H9 (cell line): ENCODE measurements around the gene CIB4. TPM values are rescaled to one million over a fixed set of nuclear protein-coding genes. Genes with fewer than 3 reads are reported as not detected.

Experiments
- DNase-seq: peaks from one replicate; pipeline ENCODE4 v3.0.0-alpha.2; 2017
- H2AFZ ChIP-seq: one replicate; pipeline ENCODE4 v1.6.1; 2013; ENCODE audit warnings: mild to moderate bottlenecking, low read length, control low read depth, moderate library complexity
- H2AK5ac ChIP-seq: 2 replicates; pipeline ENCODE4 v1.6.1; 2013; ENCODE audit warnings: low read length, control low read depth, mixed read lengths; ENCODE audit not compliant: insufficient read length
- H2BK120ac ChIP-seq: one replicate; pipeline ENCODE4 v1.6.1; 2013; ENCODE audit warnings: low read depth, mild to moderate bottlenecking, low read length, control low read depth, inconsistent platforms; ENCODE audit not compliant: poor library complexity, severe bottlenecking
- H2BK12ac ChIP-seq: 2 replicates; pipeline ENCODE4 v1.6.1; 2013; ENCODE audit warnings: low read length, control low read depth, mixed read lengths, low read depth; ENCODE audit not compliant: insufficient read length
- H2BK15ac ChIP-seq: 2 replicates; pipeline ENCODE4 v1.6.1; 2013; ENCODE audit warnings: low read depth, low read length, control low read depth
- H2BK20ac ChIP-seq: one replicate; pipeline ENCODE4 v1.6.1; 2013; ENCODE audit warnings: low read depth, mild to moderate bottlenecking, low read length, control low read depth, inconsistent platforms; ENCODE audit not compliant: poor library complexity, severe bottlenecking
- H2BK5ac ChIP-seq: 2 replicates; pipeline ENCODE4 v1.6.1; 2013; ENCODE audit warnings: low read length, control low read depth, mixed read lengths; ENCODE audit not compliant: insufficient read length
- H3K14ac ChIP-seq: 2 replicates; pipeline ENCODE4 v1.6.1; 2013; ENCODE audit warnings: low read length, control low read depth; ENCODE audit not compliant: insufficient read depth
- H3K18ac ChIP-seq: 2 replicates; pipeline ENCODE4 v1.6.1; 2013; ENCODE audit warnings: low read depth, mild to moderate bottlenecking, mixed read lengths, low read length, control low read depth; ENCODE audit not compliant: insufficient read length
- H3K23ac ChIP-seq: 2 replicates; pipeline ENCODE4 v1.6.1; 2013; ENCODE audit warnings: low read length, control low read depth, mixed read lengths, low read depth; ENCODE audit not compliant: insufficient read length
- H3K23me2 ChIP-seq: 2 replicates; pipeline ENCODE4 v1.6.1; 2013; ENCODE audit warnings: low read depth, mild to moderate bottlenecking, mixed read lengths, low read length, control low read depth; ENCODE audit not compliant: insufficient read length, poor library complexity, severe bottlenecking
- H3K27ac ChIP-seq: 2 replicates; pipeline ENCODE4 v1.5.1; 2013; ENCODE audit warnings: low read length, control low read depth, mixed read lengths, low read depth; ENCODE audit not compliant: insufficient read length
- H3K27me3 ChIP-seq: 2 replicates; pipeline ENCODE4 v1.6.1; 2013; ENCODE audit warnings: low read length, control low read depth, inconsistent platforms; ENCODE audit not compliant: insufficient read depth
- H3K4ac ChIP-seq: 2 replicates; pipeline ENCODE4 v1.6.1; 2013; ENCODE audit warnings: low read depth, mild to moderate bottlenecking, control low read depth, inconsistent platforms, low read length, moderate library complexity
- H3K4me1 ChIP-seq: 2 replicates; pipeline ENCODE4 v1.6.1; 2013; ENCODE audit warnings: low read length, control low read depth, inconsistent platforms; ENCODE audit not compliant: insufficient read depth
- H3K4me2 ChIP-seq: 2 replicates; pipeline ENCODE4 v1.6.1; 2013; ENCODE audit warnings: low read length, control low read depth, mixed read lengths; ENCODE audit not compliant: insufficient read length, insufficient read depth
- H3K56ac ChIP-seq: 2 replicates; pipeline ENCODE4 v1.6.1; 2013; ENCODE audit warnings: low read depth, mild to moderate bottlenecking, mixed read lengths, low read length, control low read depth; ENCODE audit not compliant: insufficient read length
- H3K79me1 ChIP-seq: 2 replicates; pipeline ENCODE4 v1.6.1; 2013; ENCODE audit warnings: low read depth, mild to moderate bottlenecking, moderate library complexity, low read length, control low read depth, inconsistent platforms; ENCODE audit not compliant: insufficient read depth, poor library complexity, severe bottlenecking
- H3K79me2 ChIP-seq: 2 replicates; pipeline ENCODE4 v1.6.1; 2013; ENCODE audit warnings: low read length, control low read depth, inconsistent platforms; ENCODE audit not compliant: insufficient read depth
- H3K9ac ChIP-seq: 2 replicates; pipeline ENCODE4 v1.6.1; 2013; ENCODE audit warnings: low read length, control low read depth, mixed read lengths; ENCODE audit not compliant: insufficient read length; ENCODE audit errors: extremely low read depth
- H3K9me3 ChIP-seq: one replicate; pipeline ENCODE4 v1.6.1; 2013; ENCODE audit warnings: low read depth, low read length, inconsistent platforms; ENCODE audit not compliant: control insufficient read depth
- H3T11ph ChIP-seq: one replicate; pipeline ENCODE4 v1.6.1; 2013; ENCODE audit warnings: mild to moderate bottlenecking, low read length, control low read depth, inconsistent platforms
- H4K20me1 ChIP-seq: one replicate; pipeline ENCODE4 v1.6.1; 2013; ENCODE audit not compliant: control insufficient read depth, insufficient read length, insufficient read depth
- H4K5ac ChIP-seq: 2 replicates; pipeline ENCODE4 v1.6.1; 2013; ENCODE audit warnings: low read depth, mild to moderate bottlenecking, mixed read lengths, low read length, control low read depth; ENCODE audit not compliant: insufficient read length
- H4K8ac ChIP-seq: replicated peaks from 2 replicates; pipeline ENCODE4 v1.6.1; 2013; ENCODE audit warnings: low read length, control low read depth, mixed read lengths, low read depth; ENCODE audit not compliant: insufficient read length
- H4K91ac ChIP-seq: 2 replicates; pipeline ENCODE4 v1.6.1; 2013; ENCODE audit warnings: low read depth, mild to moderate bottlenecking, moderate library complexity, mixed read lengths, low read length, control low read depth; ENCODE audit not compliant: insufficient read length
- H3K27ac Mint-ChIP-seq, 3 experiments: 2 replicates in 2 of 3; 3 replicates in 1 of 3; pipeline ENCODE4 v1.8.0; 2020 to 2021; ENCODE audit warnings: mixed read lengths in 3 of 3, mild to moderate bottlenecking in 1 of 3, moderate library complexity in 1 of 3
- H3K27me3 Mint-ChIP-seq: 2 replicates; pipeline ENCODE4 v1.8.0; 2021; ENCODE audit warnings: low read depth, mild to moderate bottlenecking, moderate library complexity, mixed read lengths
- H3K36me3 Mint-ChIP-seq, 3 experiments: 2 replicates in 2 of 3; 3 replicates in 1 of 3; pipeline ENCODE4 v1.8.0; 2020 to 2021; ENCODE audit warnings: low read depth in 3 of 3, mixed read lengths in 3 of 3; ENCODE audit not compliant: insufficient read depth in 1 of 3
- H3K4me1 Mint-ChIP-seq, 2 experiments: 2 replicates each; pipeline ENCODE4 v1.8.0; 2020; ENCODE audit warnings: mixed read lengths in 2 of 2
- H3K4me3 Mint-ChIP-seq, 2 experiments: 2 replicates in 1 of 2; 3 replicates in 1 of 2; pipeline ENCODE4 v1.8.0; 2020 to 2021; ENCODE audit warnings: mild to moderate bottlenecking in 2 of 2, mixed read lengths in 2 of 2, moderate library complexity in 1 of 2
- H3K9me3 Mint-ChIP-seq, 2 experiments: 2 replicates in 1 of 2; 3 replicates in 1 of 2; pipeline ENCODE4 v1.8.0; 2020; ENCODE audit warnings: mild to moderate bottlenecking in 2 of 2, mixed read lengths in 2 of 2, moderate library complexity in 1 of 2
- CTCF ChIP-seq: fragments of 200-600 bp; sonication (generic); conservative IDR thresholded peaks from 3 replicates; pipeline ENCODE4 v1.8.0; 2021; ENCODE audit warnings: antibody characterized with exemption, mild to moderate bottlenecking
- WGBS: extraction: QIAGEN DNeasy Blood & Tissue Kit; methylation state at CpG from one replicate; pipeline ENCODE4 v1.1.7; 2013; ENCODE audit warnings: missing lambda C conversion rate, low lambda C conversion rate, mixed read lengths; ENCODE audit not compliant: insufficient read length; ENCODE audit errors: extremely low coverage; 5-methylcytosine and 5-hydroxymethylcytosine counted together
- total RNA-seq: library from RNA; stranded (reverse); gene quantifications from 2 replicates; pipeline ENCODE4 v1.2.1, GENCODE V29; 2021

The CIB4 gene
- total RNA-seq, 1 experiment from 2014 or later, result not detected

GRCh38 chr2:26574066-26574899 lies 66.9 kb downstream of the CIB4 start:
- H3K27ac Mint-ChIP-seq, result no peak overlapping the region; a peak in 1 of 7 replicates

More at GRCh38 chr2:26574066-26574899, 66.9 kb downstream of the CIB4 start:
- Mint-ChIP-seq H3K9me3 (no peaks in the 10 kb centered on the region), H3K27me3 (peaks cover 66% of the 10 kb centered on the region), H3K36me3 (no peaks in the 10 kb centered on the region), H3K4me1 (peaks cover 30 to 41% of the 10 kb centered on the region in 2 experiments), H3K4me3 (no peak overlapping the region; a peak in 1 of 5 replicates)
- Histone ChIP-seq H4K91ac (no peak overlapping the region), H2BK5ac (no peak overlapping the region), H2BK120ac (no peak overlapping the region), H4K5ac (no peak overlapping the region), H2BK15ac (no peak overlapping the region), H3K27ac (no peak overlapping the region), H3K4me2 (no peak overlapping the region), H3K79me2 (no peaks in the 10 kb centered on the region), H2BK20ac (no peak overlapping the region), H2AK5ac (no peak overlapping the region), H3K79me1 (no peaks in the 10 kb centered on the region), H4K8ac (no peak overlapping the region), H3K4ac (no peak overlapping the region), H4K20me1 (no peaks in the 10 kb centered on the region), H3K14ac (no peak overlapping the region; the same call in 1 of the 2 replicates), H2BK12ac (no peak overlapping the region), H3K23ac (no peak overlapping the region), H3K9ac (no peak overlapping the region), H2AFZ (no peak overlapping the region), H3K18ac (no peak overlapping the region), H3K56ac (no peak overlapping the region), H3T11ph (no peak overlapping the region), H3K23me2 (no peaks in the 10 kb centered on the region), H3K4me1 (peaks cover 7% of the 10 kb centered on the region; the same call in 1 of the 2 replicates), H3K27me3 (no peaks in the 10 kb centered on the region), H3K9me3 (no peaks in the 10 kb centered on the region)
- WGBS, result no CpG with 5 or more reads among the region's 15 CpGs
- TF ChIP-seq CTCF, result no peak
- DNase-seq, result no peak
